HFF-Myc (cell line): ENCODE data around the gene OSBPL9.

ENCODE experiments used
- DNase-seq: peaks from one replicate; pipeline ENCODE4 v3.0.0-alpha.2; 2011; ENCODE audit warnings: low read depth; ENCODE audit errors: extremely low read depth
- H3K4me3 ChIP-seq: replicated peaks from 2 replicates; pipeline ENCODE4 v1.5.1; 2011; ENCODE audit warnings: low read depth, mild to moderate bottlenecking, control low read depth, low read length
- CTCF ChIP-seq: IDR thresholded peaks from 2 replicates; pipeline ENCODE4 v1.5.1; 2012; ENCODE audit warnings: mild to moderate bottlenecking, low read depth, low read length, control low read depth; ENCODE audit errors: missing control alignments

Gene OSBPL9

DNA sequence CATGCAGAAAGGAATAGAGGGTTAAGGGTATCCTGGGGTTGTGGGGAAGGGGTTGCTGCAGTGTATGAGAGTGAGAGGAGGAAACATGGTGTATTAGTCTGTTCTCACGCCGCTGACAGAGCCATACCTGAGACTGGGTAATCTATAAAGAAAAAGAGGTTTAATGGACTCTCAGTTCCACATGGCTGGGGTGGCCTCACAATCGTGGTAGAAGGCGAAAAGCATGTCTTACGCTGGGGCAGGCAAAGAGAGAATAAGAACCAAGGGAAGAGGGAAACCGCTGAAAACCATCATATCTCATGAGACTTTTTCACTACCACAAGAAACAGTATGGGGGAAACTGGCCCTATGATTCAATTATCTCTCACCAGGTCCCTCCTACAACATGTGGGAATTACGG lies 17.7 kb downstream of the OSBPL9 start:
- TF ChIP-seq CTCF: no peak
- no peak overlapping the region for H3K4me3 ChIP-seq
- no peak for DNase-seq

- no peak for TF ChIP-seq CTCF
- no peak overlapping the region for H3K4me3 ChIP-seq
- DNase-seq: no peak
These were observed 18.7 kb downstream of the OSBPL9 start for GRCh38 chr1:51635615-51636014.

DNA sequence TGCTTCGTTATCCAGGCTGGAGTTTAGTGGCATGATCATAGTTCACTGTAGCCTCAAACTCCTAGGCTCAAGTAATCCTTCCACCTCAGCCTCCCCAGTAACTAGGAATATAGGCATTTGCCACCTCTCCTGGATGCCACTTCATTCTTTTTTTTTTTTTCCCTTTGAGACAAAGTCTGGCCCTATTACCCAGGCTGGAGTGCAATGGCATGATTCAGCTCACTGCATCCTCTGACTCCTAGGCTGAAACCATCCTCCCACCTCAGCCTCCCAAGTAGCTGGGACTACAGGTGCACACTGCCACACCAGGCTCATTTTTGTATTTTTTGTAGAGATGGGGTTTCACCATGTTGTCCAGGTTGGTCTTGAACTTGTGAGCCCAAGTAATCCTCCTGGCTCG lies 19.3 kb downstream of the OSBPL9 start:
- TF ChIP-seq CTCF: no peak
- no peak for DNase-seq
- H3K4me3 ChIP-seq: no peak overlapping the region

DNA sequence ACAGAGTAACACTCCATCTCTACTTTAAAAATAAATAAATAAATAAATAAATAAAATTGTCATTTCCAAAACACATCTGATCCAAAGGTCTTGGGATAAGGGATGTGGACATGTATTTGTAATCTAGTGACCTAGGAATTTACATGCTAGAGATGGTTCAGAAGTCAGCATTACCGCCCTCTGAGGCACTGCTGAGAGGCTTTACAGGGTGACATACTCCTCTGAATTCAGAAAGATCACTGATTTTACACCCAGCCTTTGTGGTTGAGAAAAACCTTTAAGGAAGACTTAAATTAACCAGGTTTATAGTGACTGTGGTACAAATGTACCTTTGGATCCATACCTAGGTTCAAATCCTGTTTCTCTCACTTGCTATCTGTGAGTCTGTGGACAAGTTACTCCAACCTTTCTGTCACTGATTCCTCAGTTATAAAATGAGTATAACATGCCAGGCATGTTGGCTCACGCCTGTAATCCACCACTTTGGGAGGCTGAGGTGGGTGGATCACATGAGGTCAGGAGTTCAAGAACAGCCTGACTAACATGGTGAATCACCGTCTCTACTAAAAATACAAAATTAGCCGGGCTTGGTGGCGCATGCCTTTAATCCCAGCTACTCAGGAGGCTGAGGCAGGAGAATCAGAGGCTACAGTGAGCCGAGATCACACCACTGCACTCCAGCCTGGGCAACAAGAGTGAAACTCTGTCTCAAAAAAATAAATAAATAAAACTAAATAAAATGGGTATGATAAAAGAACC lies 20.1 kb downstream of the OSBPL9 start:
- no peak for TF ChIP-seq CTCF
- H3K4me3 ChIP-seq: no peak overlapping the region
- no peak for DNase-seq

- no peak for DNase-seq
- TF ChIP-seq CTCF: no peak
These were observed 21.5 kb downstream of the OSBPL9 start for GRCh38 chr1:51638350-51638749.

DNA sequence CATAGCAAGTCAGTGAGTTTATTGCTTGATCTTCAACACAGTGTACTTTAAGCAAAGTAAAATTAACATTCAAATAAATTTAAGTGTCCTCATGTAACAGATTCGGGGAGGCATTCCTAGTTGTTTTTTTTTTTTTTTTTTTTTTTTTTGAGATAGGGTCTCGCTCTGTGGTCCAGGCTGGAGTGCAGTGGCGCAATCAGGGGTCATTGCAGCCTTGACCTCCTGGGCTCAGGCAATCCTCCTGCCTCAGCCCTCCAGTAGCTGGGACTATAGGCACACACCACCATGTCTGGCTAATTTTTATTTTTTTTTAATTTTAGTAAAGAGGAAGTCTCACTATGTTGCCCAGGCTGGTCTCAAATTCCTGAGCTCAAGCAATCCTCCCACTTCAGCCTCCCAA lies 22.8 kb downstream of the OSBPL9 start:
- no peak overlapping the region for H3K4me3 ChIP-seq
- no peak for DNase-seq
- no peak for TF ChIP-seq CTCF

More at GRCh38 chr1:51638350-51638749, 21.5 kb downstream of the OSBPL9 start:
- no peak overlapping the region for H3K4me3 ChIP-seq

GRCh38 chr1:51641096-51641495 lies 24.2 kb downstream of the OSBPL9 start:
- TF ChIP-seq CTCF: no peak
- no peak overlapping the region for H3K4me3 ChIP-seq
- no peak for DNase-seq
